H9 (cell line): ENCODE results near the gene SHH. TPM values are rescaled to one million over a fixed set of nuclear protein-coding genes. Genes with fewer than 3 reads are reported as not detected.

Source experiments
- DNase-seq: peaks from one replicate; pipeline ENCODE4 v3.0.0-alpha.2; 2017
- H2AFZ ChIP-seq: one replicate; pipeline ENCODE4 v1.6.1; 2013; ENCODE audit warnings: mild to moderate bottlenecking, low read length, control low read depth, moderate library complexity
- H2AK5ac ChIP-seq: 2 replicates; pipeline ENCODE4 v1.6.1; 2013; ENCODE audit warnings: low read length, control low read depth, mixed read lengths; ENCODE audit not compliant: insufficient read length
- H2BK120ac ChIP-seq: one replicate; pipeline ENCODE4 v1.6.1; 2013; ENCODE audit warnings: low read depth, mild to moderate bottlenecking, low read length, control low read depth, inconsistent platforms; ENCODE audit not compliant: poor library complexity, severe bottlenecking
- H2BK12ac ChIP-seq: 2 replicates; pipeline ENCODE4 v1.6.1; 2013; ENCODE audit warnings: low read length, control low read depth, mixed read lengths, low read depth; ENCODE audit not compliant: insufficient read length
- H2BK15ac ChIP-seq: 2 replicates; pipeline ENCODE4 v1.6.1; 2013; ENCODE audit warnings: low read depth, low read length, control low read depth
- H2BK20ac ChIP-seq: one replicate; pipeline ENCODE4 v1.6.1; 2013; ENCODE audit warnings: low read depth, mild to moderate bottlenecking, low read length, control low read depth, inconsistent platforms; ENCODE audit not compliant: poor library complexity, severe bottlenecking
- H2BK5ac ChIP-seq: 2 replicates; pipeline ENCODE4 v1.6.1; 2013; ENCODE audit warnings: low read length, control low read depth, mixed read lengths; ENCODE audit not compliant: insufficient read length
- H3K14ac ChIP-seq: 2 replicates; pipeline ENCODE4 v1.6.1; 2013; ENCODE audit warnings: low read length, control low read depth; ENCODE audit not compliant: insufficient read depth
- H3K18ac ChIP-seq: 2 replicates; pipeline ENCODE4 v1.6.1; 2013; ENCODE audit warnings: low read depth, mild to moderate bottlenecking, mixed read lengths, low read length, control low read depth; ENCODE audit not compliant: insufficient read length
- H3K23ac ChIP-seq: 2 replicates; pipeline ENCODE4 v1.6.1; 2013; ENCODE audit warnings: low read length, control low read depth, mixed read lengths, low read depth; ENCODE audit not compliant: insufficient read length
- H3K23me2 ChIP-seq: 2 replicates; pipeline ENCODE4 v1.6.1; 2013; ENCODE audit warnings: low read depth, mild to moderate bottlenecking, mixed read lengths, low read length, control low read depth; ENCODE audit not compliant: insufficient read length, poor library complexity, severe bottlenecking
- H3K27ac ChIP-seq: 2 replicates; pipeline ENCODE4 v1.5.1; 2013; ENCODE audit warnings: low read length, control low read depth, mixed read lengths, low read depth; ENCODE audit not compliant: insufficient read length
- H3K27me3 ChIP-seq: 2 replicates; pipeline ENCODE4 v1.6.1; 2013; ENCODE audit warnings: low read length, control low read depth, inconsistent platforms; ENCODE audit not compliant: insufficient read depth
- H3K4ac ChIP-seq: 2 replicates; pipeline ENCODE4 v1.6.1; 2013; ENCODE audit warnings: low read depth, mild to moderate bottlenecking, control low read depth, inconsistent platforms, low read length, moderate library complexity
- H3K4me1 ChIP-seq: 2 replicates; pipeline ENCODE4 v1.6.1; 2013; ENCODE audit warnings: low read length, control low read depth, inconsistent platforms; ENCODE audit not compliant: insufficient read depth
- H3K4me2 ChIP-seq: 2 replicates; pipeline ENCODE4 v1.6.1; 2013; ENCODE audit warnings: low read length, control low read depth, mixed read lengths; ENCODE audit not compliant: insufficient read length, insufficient read depth
- H3K56ac ChIP-seq: 2 replicates; pipeline ENCODE4 v1.6.1; 2013; ENCODE audit warnings: low read depth, mild to moderate bottlenecking, mixed read lengths, low read length, control low read depth; ENCODE audit not compliant: insufficient read length
- H3K79me1 ChIP-seq: 2 replicates; pipeline ENCODE4 v1.6.1; 2013; ENCODE audit warnings: low read depth, mild to moderate bottlenecking, moderate library complexity, low read length, control low read depth, inconsistent platforms; ENCODE audit not compliant: insufficient read depth, poor library complexity, severe bottlenecking
- H3K79me2 ChIP-seq: 2 replicates; pipeline ENCODE4 v1.6.1; 2013; ENCODE audit warnings: low read length, control low read depth, inconsistent platforms; ENCODE audit not compliant: insufficient read depth
- H3K9ac ChIP-seq: 2 replicates; pipeline ENCODE4 v1.6.1; 2013; ENCODE audit warnings: low read length, control low read depth, mixed read lengths; ENCODE audit not compliant: insufficient read length; ENCODE audit errors: extremely low read depth
- H3K9me3 ChIP-seq: one replicate; pipeline ENCODE4 v1.6.1; 2013; ENCODE audit warnings: low read depth, low read length, inconsistent platforms; ENCODE audit not compliant: control insufficient read depth
- H3T11ph ChIP-seq: one replicate; pipeline ENCODE4 v1.6.1; 2013; ENCODE audit warnings: mild to moderate bottlenecking, low read length, control low read depth, inconsistent platforms
- H4K20me1 ChIP-seq: one replicate; pipeline ENCODE4 v1.6.1; 2013; ENCODE audit not compliant: control insufficient read depth, insufficient read length, insufficient read depth
- H4K5ac ChIP-seq: 2 replicates; pipeline ENCODE4 v1.6.1; 2013; ENCODE audit warnings: low read depth, mild to moderate bottlenecking, mixed read lengths, low read length, control low read depth; ENCODE audit not compliant: insufficient read length
- H4K8ac ChIP-seq: replicated peaks from 2 replicates; pipeline ENCODE4 v1.6.1; 2013; ENCODE audit warnings: low read length, control low read depth, mixed read lengths, low read depth; ENCODE audit not compliant: insufficient read length
- H4K91ac ChIP-seq: 2 replicates; pipeline ENCODE4 v1.6.1; 2013; ENCODE audit warnings: low read depth, mild to moderate bottlenecking, moderate library complexity, mixed read lengths, low read length, control low read depth; ENCODE audit not compliant: insufficient read length
- H3K27ac Mint-ChIP-seq, 3 experiments: 2 replicates in 2 of 3; 3 replicates in 1 of 3; pipeline ENCODE4 v1.8.0; 2020 to 2021; ENCODE audit warnings: mixed read lengths in 3 of 3, mild to moderate bottlenecking in 1 of 3, moderate library complexity in 1 of 3
- H3K27me3 Mint-ChIP-seq: 2 replicates; pipeline ENCODE4 v1.8.0; 2021; ENCODE audit warnings: low read depth, mild to moderate bottlenecking, moderate library complexity, mixed read lengths
- H3K36me3 Mint-ChIP-seq, 3 experiments: 2 replicates in 2 of 3; 3 replicates in 1 of 3; pipeline ENCODE4 v1.8.0; 2020 to 2021; ENCODE audit warnings: low read depth in 3 of 3, mixed read lengths in 3 of 3; ENCODE audit not compliant: insufficient read depth in 1 of 3
- H3K4me1 Mint-ChIP-seq, 2 experiments: 2 replicates each; pipeline ENCODE4 v1.8.0; 2020; ENCODE audit warnings: mixed read lengths in 2 of 2
- H3K4me3 Mint-ChIP-seq, 2 experiments: 2 replicates in 1 of 2; 3 replicates in 1 of 2; pipeline ENCODE4 v1.8.0; 2020 to 2021; ENCODE audit warnings: mild to moderate bottlenecking in 2 of 2, mixed read lengths in 2 of 2, moderate library complexity in 1 of 2
- H3K9me3 Mint-ChIP-seq, 2 experiments: 2 replicates in 1 of 2; 3 replicates in 1 of 2; pipeline ENCODE4 v1.8.0; 2020; ENCODE audit warnings: mild to moderate bottlenecking in 2 of 2, mixed read lengths in 2 of 2, moderate library complexity in 1 of 2
- CTCF ChIP-seq: fragments of 200-600 bp; sonication (generic); conservative IDR thresholded peaks from 3 replicates; pipeline ENCODE4 v1.8.0; 2021; ENCODE audit warnings: antibody characterized with exemption, mild to moderate bottlenecking
- WGBS: extraction: QIAGEN DNeasy Blood & Tissue Kit; methylation state at CpG from one replicate; pipeline ENCODE4 v1.1.7; 2013; ENCODE audit warnings: missing lambda C conversion rate, low lambda C conversion rate, mixed read lengths; ENCODE audit not compliant: insufficient read length; ENCODE audit errors: extremely low coverage; 5-methylcytosine and 5-hydroxymethylcytosine counted together
- total RNA-seq: library from RNA; stranded (reverse); gene quantifications from 2 replicates; pipeline ENCODE4 v1.2.1, GENCODE V29; 2021

Gene SHH
- total RNA-seq, 1 experiment from 2014 or later: 0.07 TPM

- TF ChIP-seq CTCF: no peak
- H3K4ac ChIP-seq: no peak overlapping the region
- H3K9ac ChIP-seq: no peak overlapping the region
- no peak overlapping the region for H2BK5ac ChIP-seq
- WGBS: 100% methylated on average over 10 of the region's 15 CpGs
- no peak overlapping the region for H2BK12ac ChIP-seq
- Mint-ChIP-seq H3K36me3 (no peaks in the 10 kb centered on the region), H3K4me1 (0 out of 4 replicates have a peak, but pooled peaks cover 0 to 2% of the 10 kb centered on the region in 2 experiments), H3K27ac (no peak overlapping the region), H3K9me3 (no peaks in the 10 kb centered on the region), H3K4me3 (no peak overlapping the region), H3K27me3 (peaks cover 6% of the 10 kb centered on the region)
- H3K14ac ChIP-seq: no peak overlapping the region
- H3K23ac ChIP-seq: no peak overlapping the region
- H2BK120ac ChIP-seq: no peak overlapping the region
- H3T11ph ChIP-seq: no peak overlapping the region
- H4K20me1 ChIP-seq: no peaks in the 10 kb centered on the region
- no peak overlapping the region for H3K27ac ChIP-seq
- no peak for DNase-seq
- H3K79me2 ChIP-seq: no peaks in the 10 kb centered on the region
- no peak overlapping the region for H2BK20ac ChIP-seq
- no peak overlapping the region for H2AK5ac ChIP-seq
- H3K18ac ChIP-seq: no peak overlapping the region
- no peak overlapping the region for H2AFZ ChIP-seq
- no peak overlapping the region for H4K5ac ChIP-seq
- H4K8ac ChIP-seq: no peak overlapping the region
- no peak overlapping the region for H2BK15ac ChIP-seq
- H3K4me2 ChIP-seq: no peak overlapping the region
- no peaks in the 10 kb centered on the region for H3K27me3 ChIP-seq
- no peaks in the 10 kb centered on the region for H3K4me1 ChIP-seq
- H3K9me3 ChIP-seq: no peaks in the 10 kb centered on the region
- no peak overlapping the region for H3K56ac ChIP-seq
- no peaks in the 10 kb centered on the region for H3K79me1 ChIP-seq
- H3K23me2 ChIP-seq: no peaks in the 10 kb centered on the region
- H4K91ac ChIP-seq: no peak overlapping the region
Measured at GRCh38 chr7:155846936-155847335, 34.7 kb upstream of the SHH start.
